A549 (cell line): ENCODE results near the gene ZNRF3. TPM values are rescaled to one million over a fixed set of nuclear protein-coding genes. Genes with fewer than 3 reads are reported as not detected.

Experiments
- ATAC-seq, 2 experiments: fragments of 200-7000 bp in 1 of 2; fragments of >200 bp in 1 of 2; cut with Nextera tagmentation in 1 of 2; cut with Tn5 transposase in 1 of 2; 3 replicates each; pipeline versions ENCODE4 v1.8.0 to v1.9.1; 2018 to 2020; ENCODE audit warnings: mild to moderate bottlenecking in 1 of 2, moderate library complexity in 1 of 2
- CTCF ChIA-PET: fragments of 300-600 bp; sonication (Branson Sonifier 250); formaldehyde crosslinking; extraction: SDS; loops from one replicate; lab custom pipeline; 2021; ENCODE audit warnings: antibody characterized with exemption, inconsistent platforms; lab: Yijun Ruan, JAX
- POLR2A ChIA-PET: fragments of 350-600 bp; formaldehyde crosslinking; extraction: SDS; loops from one replicate; lab custom pipeline; 2021; ENCODE audit warnings: antibody characterized with exemption, inconsistent platforms; lab: Yijun Ruan, JAX
- DNase-seq, 2 experiments: peaks; one replicate each; pipeline versions ENCODE4 v3.0.0 to v3.0.0-alpha.2; 2011 to 2016; ENCODE audit warnings: low read depth in 1 of 2, low spot score in 1 of 2
- FAIRE-seq: peaks from 2 replicates; lab custom pipeline; 2011; peaks lifted over from hg19 to GRCh38; lab: Jason Lieb, UNC
- H3K27ac ChIP-seq, 2 experiments: fragments of >200 bp; sonication (Bioruptor Twin); formaldehyde crosslinking; 3 replicates each; pipeline ENCODE4 v1.5.1; 2016 to 2017
- H3K4me1 ChIP-seq: fragments of >200 bp; sonication (Bioruptor Twin); formaldehyde crosslinking; 3 replicates; pipeline ENCODE4 v1.6.1; 2016
- H3K4me2 ChIP-seq: fragments of >200 bp; sonication (Bioruptor Twin); formaldehyde crosslinking; 3 replicates; pipeline ENCODE4 v1.6.1; 2016
- H3K4me3 ChIP-seq: fragments of >200 bp; sonication (Bioruptor Twin); formaldehyde crosslinking; 3 replicates; pipeline ENCODE4 v1.5.1; 2016
- H3K9me3 ChIP-seq: fragments of >200 bp; sonication (Bioruptor Twin); formaldehyde crosslinking; 3 replicates; pipeline ENCODE4 v1.6.1; 2016
- BCL3 ChIP-seq: fragments of >200 bp; sonication (Bioruptor Twin); formaldehyde crosslinking; IDR thresholded peaks from 3 replicates; pipeline ENCODE4 v1.6.1; 2016
- BHLHE40 ChIP-seq: IDR thresholded peaks from 2 replicates; pipeline ENCODE4 v1.6.1; 2012; ENCODE audit warnings: low read depth, low read length, inconsistent platforms
- CEBPB ChIP-seq, 2 experiments: fragments of >200 bp in 1 of 2; sonication (Bioruptor Twin) in 1 of 2; formaldehyde crosslinking in 1 of 2; IDR thresholded peaks; 2 replicates each; pipeline ENCODE4 v1.6.1; 2012 to 2016
- CHD4 ChIP-seq: fragments of 200-600 bp; sonication (generic); IDR thresholded peaks from 2 replicates; pipeline ENCODE4 v1.6.1; 2016; ENCODE audit warnings: antibody characterized with exemption, mild to moderate bottlenecking, borderline replicate concordance
- ELK1 ChIP-seq: fragments of 150-350 bp; IDR thresholded peaks from 2 replicates; pipeline ENCODE4 v1.6.1; 2014; ENCODE audit warnings: low read depth, mild to moderate bottlenecking, low read length
- FOSL2 ChIP-seq, 2 experiments: fragments of 450-650 bp in 1 of 2; fragments of >200 bp in 1 of 2; sonication (Bioruptor Twin) in 1 of 2; formaldehyde crosslinking; IDR thresholded peaks; 2 replicates each; pipeline versions ENCODE4 v1.5.0 to v1.6.1; 2016 to 2020; ENCODE audit warnings: mild to moderate bottlenecking in 1 of 2, moderate library complexity in 1 of 2
- HOXB5 ChIP-seq: fragments of 250-450 bp; sonication (Bioruptor Pico); IDR thresholded peaks from 2 replicates; pipeline ENCODE4 v1.5.0; 2020; ENCODE audit warnings: mild to moderate bottlenecking, moderate library complexity
- KDM1A ChIP-seq: fragments of 200-600 bp; sonication (generic); IDR thresholded peaks from 2 replicates; pipeline ENCODE4 v1.6.1; 2016; ENCODE audit warnings: low read depth, mild to moderate bottlenecking
- KDM5A ChIP-seq: fragments of 200-600 bp; sonication (generic); IDR thresholded peaks from 2 replicates; pipeline ENCODE4 v1.6.1; 2016; ENCODE audit warnings: antibody characterized with exemption, mild to moderate bottlenecking
- MAFK ChIP-seq: fragments of 450-650 bp; IDR thresholded peaks from 2 replicates; pipeline ENCODE4 v1.6.1; 2014; ENCODE audit not compliant: partially characterized antibody
- MAX ChIP-seq: IDR thresholded peaks from 2 replicates; pipeline ENCODE4 v1.6.1; 2012
- MAZ ChIP-seq: fragments of 150-350 bp; IDR thresholded peaks from 2 replicates; pipeline ENCODE4 v1.6.1; 2014; ENCODE audit warnings: antibody characterized with exemption, low read depth, low read length, borderline replicate concordance
- MYC ChIP-seq: IDR thresholded peaks from 2 replicates; pipeline ENCODE4 v1.6.1; 2012; ENCODE audit warnings: mild to moderate bottlenecking, inconsistent platforms, low read length, improper control_type of control experiment, borderline replicate concordance
- PBX3 ChIP-seq: IDR thresholded peaks from 2 replicates; pipeline ENCODE4 v1.6.1; 2012
- POLR2AphosphoS2 ChIP-seq: conservative IDR thresholded peaks from 2 replicates; pipeline ENCODE4 v1.6.1; 2012; ENCODE audit warnings: low read length, improper control_type of control experiment, inconsistent platforms
- RCOR1 ChIP-seq: fragments of 150-350 bp; IDR thresholded peaks from 2 replicates; pipeline ENCODE4 v1.6.1; 2014; ENCODE audit warnings: antibody characterized with exemption, low read length, low read depth
- REST ChIP-seq: fragments of 200-600 bp; sonication (generic); IDR thresholded peaks from 2 replicates; pipeline ENCODE4 v1.6.1; 2016; ENCODE audit warnings: antibody characterized with exemption, mild to moderate bottlenecking, moderate library complexity
- RNF2 ChIP-seq: fragments of 200-600 bp; sonication (generic); IDR thresholded peaks from 2 replicates; pipeline ENCODE4 v1.6.1; 2016; ENCODE audit warnings: low read depth, mild to moderate bottlenecking, antibody characterized with exemption, moderate library complexity, borderline replicate concordance
- USF2 ChIP-seq: fragments of 450-650 bp; IDR thresholded peaks from 2 replicates; pipeline ENCODE4 v1.6.1; 2014; ENCODE audit warnings: antibody characterized with exemption
- ZNF302 ChIP-seq: fragments of 250-450 bp; sonication (Bioruptor Pico); IDR thresholded peaks from 2 replicates; pipeline ENCODE4 v1.9.0; 2021; ENCODE audit warnings: inconsistent platforms, mild to moderate bottlenecking, moderate library complexity
- ZSCAN20 ChIP-seq: fragments of 250-450 bp; sonication (Bioruptor Pico); IDR thresholded peaks from 2 replicates; pipeline ENCODE4 v1.8.0; 2022; ENCODE audit warnings: mild to moderate bottlenecking, moderate library complexity
- WGBS: methylation state at CpG from one replicate; pipeline ENCODE4 v1.1.6; 2017; ENCODE audit errors: missing lambda C conversion rate; 5-methylcytosine and 5-hydroxymethylcytosine counted together
- polyA plus RNA-seq, 4 experiments: library from polyadenylated mRNA; depleted of rRNA in 3 of 4; stranded (reverse); fragments of >200 nt; fragmentation: RNase III in 1 of 4; extraction: RNeasy Plus Mini Kit Qiagen cat#74134 plus additional on column Dnase treatment in 1 of 4; gene quantifications; 2 replicates in 3 of 4; 3 replicates in 1 of 4; pipeline ENCODE4 v1.2.3, GENCODE V29; 2011 to 2017

ZNRF3 gene
- polyA plus RNA-seq, 2 of the 4 experiments (the other 2 are of a cell fraction), result 4.6 to 6.9 TPM

- Histone ChIP-seq H3K4me2 (no peak overlapping the region), H3K9me3 (no peaks in the 10 kb centered on the region), H3K27ac (no peak overlapping the region), H3K4me3 (no peak overlapping the region), H3K4me1 (peaks cover 9% of the 10 kb centered on the region; the same call in 2 of the 3 replicates)
- FAIRE-seq (no peak), ATAC-seq (no peak), DNase-seq (no peak)
- ChIA-PET POLR2A (no interaction called here), CTCF (interaction anchor here (1.3 to 2.1 kb wide), 2 partner anchors 17 to 80 kb away, joined by 3 to 7 read pairs; no protein-coding TSS in a partner anchor)
- WGBS, result 96% methylated on average over 10 of the region's 10 CpGs
- TF ChIP-seq FOSL2 (IDR thresholded peaks at IDR 0.05) (no peak), FOSL2 (CRISPR knock-in tag; IDR thresholded peaks at IDR 0.05) (no peak), ELK1 (no peak), BHLHE40 (no peak), ZSCAN20 (CRISPR knock-in tag) (no peak), PBX3 (no peak), REST (no peak), KDM5A (no peak), MAZ (no peak), ZNF302 (CRISPR knock-in tag) (no peak)
These were observed 191.0 kb downstream of the ZNRF3 start for GRCh38 chr22:29074276-29074772.

- ChIA-PET POLR2A (no interaction called here), CTCF (interaction anchor here (0.6 kb wide), 1 partner anchor 38 kb away, joined by 3 read pairs; no protein-coding TSS in a partner anchor)
- no peak for DNase-seq
- Histone ChIP-seq H3K4me1 (0 out of 3 replicates have a peak, but pooled peaks cover 5% of the 10 kb centered on the region), H3K9me3 (no peaks in the 10 kb centered on the region), H3K4me3 (no peak overlapping the region), H3K27ac (no peak overlapping the region), H3K4me2 (no peak overlapping the region)
- TF ChIP-seq MAX, result no peak
- no peak for TF ChIP-seq CEBPB (IDR thresholded peaks at IDR 0.05)
- TF ChIP-seq CHD4, result no peak
- no peak for TF ChIP-seq HOXB5 (CRISPR knock-in tag)
- TF ChIP-seq REST, result no peak
- TF ChIP-seq RCOR1, result no peak
- TF ChIP-seq BCL3, result no peak
- TF ChIP-seq MYC, result no peak
- TF ChIP-seq RNF2, result no peak
- TF ChIP-seq KDM1A, result no peak
- TF ChIP-seq MAFK, result no peak
- no peak for TF ChIP-seq USF2
- TF ChIP-seq POLR2AphosphoS2, result no peak
- no peak for FAIRE-seq
- WGBS, result 85% methylated on average over 6 of the region's 6 CpGs
- ATAC-seq, result no peak
These were observed 194.9 kb downstream of the ZNRF3 start for GRCh38 chr22:29078036-29078868.
